Chondrocyte (in vitro differentiated cells): ENCODE results near the gene EYS. TPM values are rescaled to one million over a fixed set of nuclear protein-coding genes. Genes with fewer than 3 reads are reported as not detected.

Experiments used
- DNase-seq: peaks from one replicate; pipeline ENCODE4 v3.0.0; 2021; ENCODE audit warnings: mixed read lengths, low spot score
- H3K27ac Mint-ChIP-seq: one replicate; pipeline ENCODE4 v1.8.0; 2021; ENCODE audit warnings: mild to moderate bottlenecking, moderate library complexity, mixed read lengths; ENCODE audit not compliant: unreplicated experiment
- H3K27me3 Mint-ChIP-seq: 2 replicates; pipeline ENCODE4 v1.8.0; 2021; ENCODE audit warnings: low read depth, mixed read lengths
- H3K36me3 Mint-ChIP-seq: 2 replicates; pipeline ENCODE4 v1.8.0; 2021; ENCODE audit warnings: low read depth, mixed read lengths
- H3K4me1 Mint-ChIP-seq: 2 replicates; pipeline ENCODE4 v1.8.0; 2021; ENCODE audit warnings: low read depth, mild to moderate bottlenecking, mixed read lengths
- H3K4me3 Mint-ChIP-seq: one replicate; pipeline ENCODE4 v1.8.0; 2021; ENCODE audit warnings: mild to moderate bottlenecking, moderate library complexity, mixed read lengths; ENCODE audit not compliant: unreplicated experiment
- H3K9me3 Mint-ChIP-seq: 2 replicates; pipeline ENCODE4 v1.8.0; 2021; ENCODE audit warnings: low read depth, mixed read lengths
- total RNA-seq: library from RNA; stranded (reverse); gene quantifications from 3 replicates; pipeline ENCODE4 v1.2.1, GENCODE V29; 2021
- TF ChIP-seq, protein P1 (sequence below): fragments of 200-600 bp; sonication (generic); IDR thresholded peaks from 2 replicates; pipeline ENCODE4 v1.5.0; 2021; ENCODE audit warnings: antibody characterized with exemption, mild to moderate bottlenecking, moderate library complexity

Gene EYS
- total RNA-seq, 1 donor from 2014 or later, result not detected

DNA sequence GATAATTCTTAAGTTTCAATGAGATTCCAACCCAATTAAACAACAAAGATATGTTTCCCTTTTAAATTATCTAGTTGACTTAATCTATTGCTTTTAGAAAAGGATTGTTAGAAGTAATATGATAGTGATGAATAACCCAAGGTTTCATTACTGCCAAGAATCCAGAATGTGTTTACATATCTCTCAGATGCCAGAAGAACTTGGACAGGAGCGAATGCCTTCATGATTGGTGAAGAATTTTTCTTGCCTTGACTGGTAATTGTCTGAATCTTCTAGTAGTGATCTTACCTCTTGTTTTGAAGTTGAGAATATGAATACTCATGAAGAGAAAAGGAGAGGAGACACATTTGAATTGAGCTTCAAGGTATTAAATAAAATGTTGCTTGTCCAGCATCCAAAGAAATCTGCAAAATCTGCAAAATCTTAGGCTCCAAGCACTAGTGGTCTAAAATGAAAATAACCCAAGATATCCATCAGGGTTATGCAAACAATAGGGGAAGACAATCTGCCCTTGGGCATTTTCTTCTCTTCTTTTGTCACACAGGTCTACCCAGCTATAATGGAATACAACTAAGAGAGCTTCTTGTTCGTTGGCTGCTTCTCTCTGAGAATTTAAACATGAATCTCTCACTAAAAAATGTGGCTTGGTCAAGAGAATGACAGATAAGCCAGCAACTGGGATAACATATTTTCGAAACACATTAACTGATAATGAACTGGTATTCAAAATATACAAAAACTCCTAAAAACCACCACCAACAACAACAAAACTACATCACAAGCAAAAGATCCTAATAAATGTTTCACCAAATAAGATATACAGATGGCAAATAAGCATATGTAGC lies 928.9 kb downstream of the EYS start:
- Mint-ChIP-seq H3K4me3 (no peak overlapping the region), H3K36me3 (peaks cover 2% of the 10 kb centered on the region), H3K9me3 (peaks cover 32% of the 10 kb centered on the region), H3K27me3 (peaks cover 6% of the 10 kb centered on the region), H3K27ac (no peak overlapping the region), H3K4me1 (peaks cover 11% of the 10 kb centered on the region)
- DNase-seq, result no peak
- TF ChIP-seq, protein P1, sequence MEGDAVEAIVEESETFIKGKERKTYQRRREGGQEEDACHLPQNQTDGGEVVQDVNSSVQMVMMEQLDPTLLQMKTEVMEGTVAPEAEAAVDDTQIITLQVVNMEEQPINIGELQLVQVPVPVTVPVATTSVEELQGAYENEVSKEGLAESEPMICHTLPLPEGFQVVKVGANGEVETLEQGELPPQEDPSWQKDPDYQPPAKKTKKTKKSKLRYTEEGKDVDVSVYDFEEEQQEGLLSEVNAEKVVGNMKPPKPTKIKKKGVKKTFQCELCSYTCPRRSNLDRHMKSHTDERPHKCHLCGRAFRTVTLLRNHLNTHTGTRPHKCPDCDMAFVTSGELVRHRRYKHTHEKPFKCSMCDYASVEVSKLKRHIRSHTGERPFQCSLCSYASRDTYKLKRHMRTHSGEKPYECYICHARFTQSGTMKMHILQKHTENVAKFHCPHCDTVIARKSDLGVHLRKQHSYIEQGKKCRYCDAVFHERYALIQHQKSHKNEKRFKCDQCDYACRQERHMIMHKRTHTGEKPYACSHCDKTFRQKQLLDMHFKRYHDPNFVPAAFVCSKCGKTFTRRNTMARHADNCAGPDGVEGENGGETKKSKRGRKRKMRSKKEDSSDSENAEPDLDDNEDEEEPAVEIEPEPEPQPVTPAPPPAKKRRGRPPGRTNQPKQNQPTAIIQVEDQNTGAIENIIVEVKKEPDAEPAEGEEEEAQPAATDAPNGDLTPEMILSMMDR, result no peak

DNA sequence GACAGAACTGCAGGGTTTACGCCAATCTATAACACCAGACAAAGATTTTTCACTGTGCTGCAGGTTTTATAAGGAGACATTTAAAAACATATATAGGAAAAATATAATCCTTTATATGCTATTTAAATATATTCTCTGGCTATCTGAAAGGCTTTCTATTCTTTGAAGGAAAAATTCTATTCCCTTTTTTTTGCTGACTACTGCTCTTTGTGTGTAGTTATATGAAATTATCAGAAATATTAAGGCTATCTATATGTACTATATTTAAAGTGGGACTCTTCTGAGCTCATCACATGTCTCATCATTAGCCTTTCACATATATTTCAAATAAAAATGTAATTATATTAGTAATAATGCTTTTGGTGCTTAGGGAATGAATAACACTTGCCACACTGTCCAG lies 930.7 kb downstream of the EYS start:
- no peak for DNase-seq
- Mint-ChIP-seq H3K4me1 (peaks cover 11% of the 10 kb centered on the region), H3K9me3 (peaks cover 34% of the 10 kb centered on the region), H3K27me3 (peaks cover 10% of the 10 kb centered on the region), H3K27ac (no peak overlapping the region), H3K4me3 (no peak overlapping the region), H3K36me3 (peaks cover 2% of the 10 kb centered on the region)
- TF ChIP-seq, protein P1, result no peak

DNA sequence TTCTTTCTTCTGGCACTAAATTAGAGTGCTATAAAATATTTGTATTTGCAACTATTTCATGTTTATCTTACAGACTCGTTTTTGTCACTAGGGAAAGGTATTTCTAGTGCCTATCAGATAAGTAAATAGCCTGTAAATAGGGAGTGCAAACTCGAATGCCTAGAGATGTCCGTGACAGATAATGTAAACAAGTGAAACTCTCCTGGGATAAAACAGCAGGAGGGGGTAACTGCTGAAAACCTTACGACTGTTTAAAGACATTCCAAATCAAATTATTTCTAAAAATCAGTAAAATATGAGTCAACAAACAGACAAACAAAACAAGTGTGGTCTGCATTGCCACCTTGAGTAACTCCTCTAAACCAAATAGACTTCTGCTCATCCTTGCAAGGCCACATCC lies 932.1 kb downstream of the EYS start:
- peaks cover 2% of the 10 kb centered on the region for H3K36me3 Mint-ChIP-seq
- H3K9me3 Mint-ChIP-seq, result peaks cover 26% of the 10 kb centered on the region
- no peak overlapping the region for H3K27ac Mint-ChIP-seq
- peaks cover 15% of the 10 kb centered on the region for H3K27me3 Mint-ChIP-seq
- peaks cover 11% of the 10 kb centered on the region for H3K4me1 Mint-ChIP-seq
- DNase-seq, result no peak
- H3K4me3 Mint-ChIP-seq, result no peak overlapping the region
- TF ChIP-seq, protein P1, result no peak

DNA sequence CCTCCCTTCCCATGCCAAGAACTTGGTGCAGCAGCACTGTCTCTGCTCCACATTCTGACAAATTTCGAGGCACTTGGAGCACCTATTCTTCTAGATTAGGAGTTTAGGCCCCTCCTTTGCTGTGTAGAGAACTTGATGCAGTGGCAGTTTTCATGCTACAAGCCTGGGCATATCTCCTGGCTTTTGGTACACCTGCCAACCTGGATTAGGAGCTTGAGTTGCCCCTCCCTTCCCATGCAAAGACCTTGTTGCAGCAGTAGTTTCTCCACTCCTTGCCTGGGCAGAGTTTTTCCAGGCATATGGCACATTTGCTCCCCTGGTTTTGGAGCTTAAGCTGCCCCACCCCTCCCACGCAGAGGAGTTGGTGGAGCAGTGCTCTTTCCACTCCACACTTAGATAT lies 956.1 kb downstream of the EYS start:
- no peak overlapping the region for H3K27ac Mint-ChIP-seq
- peaks cover 20% of the 10 kb centered on the region for H3K27me3 Mint-ChIP-seq
- TF ChIP-seq, protein P1, result no peak
- no peaks in the 10 kb centered on the region for H3K9me3 Mint-ChIP-seq
- H3K4me3 Mint-ChIP-seq, result no peak overlapping the region
- H3K4me1 Mint-ChIP-seq, result no peaks in the 10 kb centered on the region
- H3K36me3 Mint-ChIP-seq, result no peaks in the 10 kb centered on the region
- no peak for DNase-seq

DNA sequence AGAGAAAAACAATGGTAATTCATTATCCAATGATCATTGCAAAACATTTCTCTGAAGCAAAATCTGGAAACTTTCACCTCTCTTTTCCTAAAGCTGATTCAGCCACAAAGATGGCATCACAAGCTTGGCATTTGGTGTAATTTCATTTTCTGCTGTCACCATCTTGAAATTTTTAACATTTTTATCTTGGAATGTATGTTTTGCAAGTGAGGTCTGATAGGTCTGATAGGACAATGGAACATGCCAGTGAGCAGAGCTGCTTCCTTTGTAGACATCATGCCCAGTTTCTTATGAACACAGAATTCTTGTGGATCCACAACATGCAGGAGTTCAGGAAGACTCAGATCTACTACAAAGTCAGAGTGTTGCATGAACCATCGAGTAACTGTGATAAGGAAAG lies 969.6 kb downstream of the EYS start:
- peaks cover 3% of the 10 kb centered on the region for H3K27me3 Mint-ChIP-seq
- TF ChIP-seq, protein P1, result no peak
- H3K36me3 Mint-ChIP-seq, result no peaks in the 10 kb centered on the region
- no peaks in the 10 kb centered on the region for H3K9me3 Mint-ChIP-seq
- H3K4me1 Mint-ChIP-seq, result no peaks in the 10 kb centered on the region
- H3K27ac Mint-ChIP-seq, result no peak overlapping the region
- DNase-seq, result no peak
- no peak overlapping the region for H3K4me3 Mint-ChIP-seq
